HG03280 (cell line): Measurements from ENCODE around the gene EDAR.

Source experiments
- ATAC-seq: cut with Tn5 transposase; IDR thresholded peaks from one replicate; pipeline ENCODE4 v1.9.1; 2021; ENCODE audit warnings: mild to moderate bottlenecking, moderate library complexity; ENCODE audit not compliant: unreplicated experiment

The EDAR gene

GRCh38 chr2:108988796-108989713 is at the start of gene EDAR:
Gene EDAR, minus strand, starts transcription at chr2:108989220. Its CDS starts 58,206 bp downstream, at chr2:108931014.
- no peak for ATAC-seq

- no peak for ATAC-seq
Measured at GRCh38 chr2:109033171-109033570, 44.2 kb upstream of the EDAR start.

GRCh38 chr2:109032229-109032820 is 43.3 kb upstream of the EDAR start:
- ATAC-seq: no peak

GRCh38 chr2:109031476-109032228 is 42.6 kb upstream of the EDAR start:
- ATAC-seq: no peak

- ATAC-seq: no peak
Measured at GRCh38 chr2:109030870-109031475, 42.0 kb upstream of the EDAR start.

GRCh38 chr2:109029490-109030201 is 40.6 kb upstream of the EDAR start:
- ATAC-seq: no peak

GRCh38 chr2:109028738-109029489 is 39.9 kb upstream of the EDAR start:
- ATAC-seq: no peak

GRCh38 chr2:109028277-109028676 is 39.3 kb upstream of the EDAR start:
- no peak for ATAC-seq

- no peak for ATAC-seq
Measured at GRCh38 chr2:109027702-109028101, 38.7 kb upstream of the EDAR start.

GRCh38 chr2:109024477-109024876 is 35.5 kb upstream of the EDAR start:
- ATAC-seq: no peak

GRCh38 chr2:109021895-109022300 is 32.9 kb upstream of the EDAR start:
- ATAC-seq: no peak

- no peak for ATAC-seq
Measured at GRCh38 chr2:109020217-109020637, 31.2 kb upstream of the EDAR start.

- ATAC-seq: no peak
Measured at GRCh38 chr2:109018452-109018851, 29.4 kb upstream of the EDAR start.

GRCh38 chr2:109017017-109017416 is 28.0 kb upstream of the EDAR start:
- ATAC-seq: no peak

GRCh38 chr2:109016376-109016775 is 27.4 kb upstream of the EDAR start:
- no peak for ATAC-seq

GRCh38 chr2:109014476-109014875 is 25.5 kb upstream of the EDAR start:
- ATAC-seq: no peak

GRCh38 chr2:109013051-109013450 is 24.0 kb upstream of the EDAR start:
- no peak for ATAC-seq

GRCh38 chr2:109009920-109010610 is 21.0 kb upstream of the EDAR start:
- ATAC-seq: no peak

- no peak for ATAC-seq
Measured at GRCh38 chr2:109006971-109007370, 18.0 kb upstream of the EDAR start.
